GM23248 (cell line): ENCODE data around the gene BLVRA.

Experiments used
- EZH2 ChIP-seq: fragments of 200-600 bp; sonication (generic); IDR thresholded peaks from 2 replicates; pipeline ENCODE4 v1.6.1; 2018; ENCODE audit warnings: antibody characterized with exemption, mild to moderate bottlenecking; ENCODE audit not compliant: insufficient read depth, poor library complexity, severe bottlenecking
- EZH2phosphoT487 ChIP-seq: fragments of 200-600 bp; sonication (generic); IDR thresholded peaks from 2 replicates; pipeline ENCODE4 v1.6.1; 2018; ENCODE audit warnings: antibody characterized with exemption, moderate library complexity, mild to moderate bottlenecking, low read depth; ENCODE audit not compliant: insufficient read depth

DNA sequence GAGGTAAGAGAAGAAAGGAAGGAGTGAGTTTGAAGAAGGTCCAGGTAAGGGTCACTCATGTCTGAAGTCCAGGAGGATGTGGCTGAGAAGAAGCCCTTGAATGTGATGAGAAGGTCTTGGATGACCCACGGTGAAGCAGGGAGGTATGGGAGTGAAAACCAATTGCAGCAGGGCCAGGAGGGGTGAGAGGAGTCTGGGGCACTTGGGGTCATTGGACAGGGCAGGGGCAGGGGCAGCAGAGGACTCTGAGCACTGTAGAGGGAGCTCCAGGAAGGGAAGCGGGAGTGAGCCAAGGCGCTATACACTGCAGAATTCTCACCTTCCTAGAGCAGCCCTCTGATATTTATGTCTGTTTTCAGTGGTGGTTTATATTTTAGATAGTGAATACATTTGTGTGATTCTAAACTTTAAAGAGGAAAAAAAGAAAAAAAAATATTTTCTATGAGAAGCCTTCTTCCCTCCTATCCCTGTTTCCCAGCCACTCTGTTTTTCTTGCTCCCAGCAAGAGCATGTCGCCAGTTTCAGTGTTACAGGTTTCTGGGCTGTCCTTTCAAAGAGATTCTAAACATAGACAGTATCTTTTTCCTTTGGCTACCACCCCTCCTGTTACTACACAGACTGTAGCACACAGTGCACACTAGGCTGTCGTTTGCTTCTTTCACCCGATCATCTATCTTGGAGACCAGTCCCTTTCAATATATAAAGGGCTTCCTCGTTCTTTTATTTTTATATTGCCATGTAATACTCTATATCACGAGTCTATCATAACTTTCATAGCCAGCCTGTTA lies 24.5 kb downstream of the BLVRA start:
- TF ChIP-seq EZH2 = no peak
- no peak for TF ChIP-seq EZH2phosphoT487
